Fibroblast of lung (primary cell): ENCODE measurements around the gene BTNL3. TPM values are rescaled to one million over a fixed set of nuclear protein-coding genes. Genes with fewer than 3 reads are reported as not detected.
"Not testable (repeated sequence)": the region's sequence is repeated elsewhere in the genome, so short reads cannot be mapped to it uniquely, and the experiment has no call there.

Experiments
- DNase-seq, 2 donors: peaks; one replicate each; pipeline versions ENCODE4 v3.0.0 to v3.0.0-alpha.2; 2010; ENCODE audit warnings: low read depth in 2 of 2
- H2AFZ ChIP-seq: 2 replicates; pipeline ENCODE4 v1.5.1; 2012; ENCODE audit warnings: low read length, control low read depth, inconsistent platforms
- H3K27ac ChIP-seq: 2 replicates; pipeline ENCODE4 v1.5.1; 2011; ENCODE audit warnings: low read length, control low read depth; ENCODE audit not compliant: insufficient read depth
- H3K27me3 ChIP-seq: 2 replicates; pipeline ENCODE4 v1.5.1; 2011; ENCODE audit warnings: mild to moderate bottlenecking, low read length; ENCODE audit not compliant: control insufficient read depth, insufficient read depth
- H3K36me3 ChIP-seq: 2 replicates; pipeline ENCODE4 v1.5.1; 2011; ENCODE audit warnings: low read length; ENCODE audit not compliant: control insufficient read depth, insufficient read depth
- H3K4me1 ChIP-seq: 2 replicates; pipeline ENCODE4 v1.5.1; 2011; ENCODE audit warnings: low read length; ENCODE audit not compliant: control insufficient read depth, insufficient read depth; ENCODE audit errors: extremely low read depth
- H3K4me2 ChIP-seq: 2 replicates; pipeline ENCODE4 v1.5.1; 2011; ENCODE audit warnings: low read length, control low read depth; ENCODE audit not compliant: insufficient read depth; ENCODE audit errors: extremely low read depth
- H3K4me3 ChIP-seq, 4 experiments: fragments of 200-600 bp in 1 of 4; sonication (generic) in 1 of 4; replicated peaks in 1 of 4; 2 replicates each; pipeline ENCODE4 v1.5.1; 2011 to 2016; ENCODE audit warnings: low read length in 4 of 4, low read depth in 3 of 4, mild to moderate bottlenecking in 3 of 4, control low read depth in 2 of 4, inconsistent platforms in 1 of 4, mixed read lengths in 1 of 4; ENCODE audit not compliant: insufficient read depth in 1 of 4; ENCODE audit errors: control extremely low read depth in 1 of 4
- H3K79me2 ChIP-seq: 2 replicates; pipeline ENCODE4 v1.5.1; 2012; ENCODE audit warnings: mild to moderate bottlenecking, low read length, inconsistent platforms; ENCODE audit not compliant: control insufficient read depth, insufficient read depth
- H3K9ac ChIP-seq: 2 replicates; pipeline ENCODE4 v1.5.1; 2011; ENCODE audit warnings: mild to moderate bottlenecking, low read length, control low read depth; ENCODE audit not compliant: insufficient read depth
- H3K9me3 ChIP-seq: 2 replicates; pipeline ENCODE4 v1.5.1; 2012; ENCODE audit warnings: low read depth, low read length; ENCODE audit not compliant: control insufficient read depth, insufficient read depth
- H4K20me1 ChIP-seq: 2 replicates; pipeline ENCODE4 v1.5.1; 2011; ENCODE audit warnings: low read length; ENCODE audit not compliant: control insufficient read depth, insufficient read depth; ENCODE audit errors: extremely low read depth
- CTCF ChIP-seq, 2 donors: IDR thresholded peaks in 1 of 2; conservative IDR thresholded peaks in 1 of 2; 1 replicate in 1 of 2; 2 replicates in 1 of 2; pipeline ENCODE4 v1.5.1; 2011 to 2012; ENCODE audit warnings: low read length in 2 of 2, control low read depth in 1 of 2, inconsistent platforms in 1 of 2, low read depth in 1 of 2, mild to moderate bottlenecking in 1 of 2
- EZH2 ChIP-seq: IDR thresholded peaks from 2 replicates; pipeline ENCODE4 v1.5.1; 2012; ENCODE audit warnings: low read length, control low read depth, mild to moderate bottlenecking; ENCODE audit errors: missing control alignments
- polyA plus RNA-seq, 2 donors: library from polyadenylated mRNA; depleted of rRNA in 1 of 2; stranded (reverse) in 1 of 2; unstranded in 1 of 2; fragments of >200 nt; gene quantifications; 2 replicates each; pipeline ENCODE4 v1.2.1, GENCODE V29; 2011 to 2012; ENCODE audit warnings: missing spikeins in 1 of 2
- total RNA-seq: library from RNA; depleted of rRNA; stranded (reverse); fragments of >200 nt; gene quantifications from 2 replicates; pipeline ENCODE4 v1.2.1, GENCODE V29; 2014

The BTNL3 gene
- total and polyA plus RNA-seq, 2 donors (not counting 1 experiment from before 2014, with no cell fraction given): not detected

- H3K4me1 ChIP-seq, H3K9ac ChIP-seq, H3K27ac ChIP-seq, H3K27me3 ChIP-seq, H2AFZ ChIP-seq, DNase-seq, H3K79me2 ChIP-seq, H4K20me1 ChIP-seq, H3K9me3 ChIP-seq, H3K4me3 ChIP-seq, H3K36me3 ChIP-seq, H3K4me2 ChIP-seq: not testable (repeated sequence)
These were observed 28.8 kb downstream of the BTNL3 start for GRCh38 chr5:181017448-181017847.

- H3K4me3 ChIP-seq: no peak overlapping the region
- no peaks in the 10 kb centered on the region for H4K20me1 ChIP-seq
- H3K4me1 ChIP-seq: no peaks in the 10 kb centered on the region
- no peak overlapping the region for H2AFZ ChIP-seq
- no peaks in the 10 kb centered on the region for H3K79me2 ChIP-seq
- no peak overlapping the region for H3K4me2 ChIP-seq
- H3K36me3 ChIP-seq: no peaks in the 10 kb centered on the region
- no peaks in the 10 kb centered on the region for H3K27me3 ChIP-seq
- no peak for DNase-seq
- no peak overlapping the region for H3K9ac ChIP-seq
- H3K9me3 ChIP-seq: no peaks in the 10 kb centered on the region
- no peak for TF ChIP-seq EZH2
- TF ChIP-seq CTCF (conservative IDR thresholded peaks at IDR 0.05 in 1 of 2, IDR thresholded peaks at IDR 0.05 in 1 of 2; ENCODE audit: low read depth in 1 of 2, low read length in 2 of 2): no peak
- no peak overlapping the region for H3K27ac ChIP-seq
These were observed 32.0 kb downstream of the BTNL3 start for GRCh38 chr5:181020688-181021087.

GRCh38 chr5:181024245-181025064, 35.8 kb downstream of the BTNL3 start:
- no peaks in the 10 kb centered on the region for H3K27me3 ChIP-seq
- no peaks in the 10 kb centered on the region for H3K36me3 ChIP-seq
- no peak overlapping the region for H3K4me2 ChIP-seq
- H2AFZ ChIP-seq: no peak overlapping the region
- no peak overlapping the region for H3K4me3 ChIP-seq
- no peaks in the 10 kb centered on the region for H3K4me1 ChIP-seq
- no peaks in the 10 kb centered on the region for H3K79me2 ChIP-seq
- H3K9me3 ChIP-seq: no peaks in the 10 kb centered on the region
- no peak for TF ChIP-seq EZH2
- no peak for TF ChIP-seq CTCF (conservative IDR thresholded peaks at IDR 0.05 in 1 of 2, IDR thresholded peaks at IDR 0.05 in 1 of 2; ENCODE audit: low read depth in 1 of 2, low read length in 2 of 2)
- H4K20me1 ChIP-seq: no peaks in the 10 kb centered on the region
- no peak overlapping the region for H3K9ac ChIP-seq
- no peak for DNase-seq
- no peak overlapping the region for H3K27ac ChIP-seq
